GM12875 (cell line): ENCODE measurements around the gene WAPL.
"Not testable (repeated sequence)": the region's sequence is repeated elsewhere in the genome, so short reads cannot be mapped to it uniquely, and the experiment has no call there.

ENCODE experiments used
- H3K4me3 ChIP-seq: one replicate; pipeline ENCODE4 v1.5.1; 2011; ENCODE audit warnings: low read depth, low read length, control low read depth
- TF ChIP-seq, protein P1 (sequence below): IDR thresholded peaks from 2 replicates; pipeline ENCODE4 v1.5.1; 2011; ENCODE audit warnings: low read depth, mild to moderate bottlenecking, control low read depth, inconsistent platforms, low read length, moderate library complexity, borderline replicate concordance; ENCODE audit not compliant: insufficient read depth

Gene WAPL

DNA sequence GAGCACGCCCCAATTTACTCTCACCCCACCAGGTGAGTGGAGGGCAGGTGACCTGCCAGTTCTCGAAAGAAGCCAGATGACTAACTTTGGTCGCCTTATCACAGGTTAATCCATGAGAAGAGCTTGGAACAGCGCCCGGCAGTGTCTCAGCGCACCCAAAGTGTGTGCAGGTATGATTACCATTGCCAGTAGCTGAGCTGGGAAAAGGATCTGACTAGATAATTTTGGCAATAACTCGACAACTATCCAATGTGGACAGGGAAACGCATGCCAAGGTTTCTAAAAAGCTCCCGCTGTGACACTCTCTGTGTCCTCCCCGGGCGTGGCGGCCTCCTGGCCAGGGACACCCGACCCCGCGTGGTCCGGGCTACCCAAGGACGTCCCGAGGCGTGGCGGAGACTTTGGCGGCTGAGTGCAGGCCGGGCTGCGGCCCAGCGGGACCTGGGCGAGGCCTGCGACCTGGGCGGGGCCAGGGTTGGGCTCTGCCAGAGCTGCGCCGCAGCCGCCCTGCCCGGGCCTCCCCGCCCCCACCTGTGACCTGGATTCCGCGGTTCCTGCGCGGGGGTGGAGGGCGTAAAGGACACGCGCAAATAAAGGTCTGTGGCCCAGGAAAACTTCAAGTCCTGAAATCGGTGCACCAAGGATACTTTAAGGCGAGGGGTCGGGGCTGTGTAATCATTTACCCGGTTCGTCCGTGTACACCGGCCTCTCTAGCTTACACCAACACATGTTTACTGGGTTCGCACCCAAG is 13.7 kb upstream of the WAPL start:
- peak overlapping the region; percentile 34 for H3K4me3 ChIP-seq

DNA sequence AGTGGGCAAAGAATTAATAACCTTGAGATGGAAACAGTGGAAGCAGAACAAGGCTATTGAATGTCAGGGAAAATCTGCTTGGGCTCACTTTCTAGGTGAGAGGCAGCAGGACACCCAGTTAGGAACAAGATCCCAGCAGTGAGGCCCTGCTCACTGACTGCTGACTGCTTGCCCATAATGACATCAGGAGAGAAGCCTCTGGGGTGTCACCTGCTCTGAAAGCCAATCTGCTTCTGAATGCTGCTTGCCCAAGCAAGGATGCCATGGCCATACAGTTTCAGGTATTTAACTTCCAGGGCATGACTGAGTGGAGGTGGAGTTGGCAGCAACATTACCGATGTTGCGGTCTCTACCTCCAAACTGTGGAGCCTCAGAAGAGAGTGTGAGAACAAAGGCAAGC is 11.7 kb upstream of the WAPL start:
- no peak overlapping the region for H3K4me3 ChIP-seq

More for the DNA sequence above, 13.7 kb upstream of the WAPL start:
- TF ChIP-seq, protein P1, sequence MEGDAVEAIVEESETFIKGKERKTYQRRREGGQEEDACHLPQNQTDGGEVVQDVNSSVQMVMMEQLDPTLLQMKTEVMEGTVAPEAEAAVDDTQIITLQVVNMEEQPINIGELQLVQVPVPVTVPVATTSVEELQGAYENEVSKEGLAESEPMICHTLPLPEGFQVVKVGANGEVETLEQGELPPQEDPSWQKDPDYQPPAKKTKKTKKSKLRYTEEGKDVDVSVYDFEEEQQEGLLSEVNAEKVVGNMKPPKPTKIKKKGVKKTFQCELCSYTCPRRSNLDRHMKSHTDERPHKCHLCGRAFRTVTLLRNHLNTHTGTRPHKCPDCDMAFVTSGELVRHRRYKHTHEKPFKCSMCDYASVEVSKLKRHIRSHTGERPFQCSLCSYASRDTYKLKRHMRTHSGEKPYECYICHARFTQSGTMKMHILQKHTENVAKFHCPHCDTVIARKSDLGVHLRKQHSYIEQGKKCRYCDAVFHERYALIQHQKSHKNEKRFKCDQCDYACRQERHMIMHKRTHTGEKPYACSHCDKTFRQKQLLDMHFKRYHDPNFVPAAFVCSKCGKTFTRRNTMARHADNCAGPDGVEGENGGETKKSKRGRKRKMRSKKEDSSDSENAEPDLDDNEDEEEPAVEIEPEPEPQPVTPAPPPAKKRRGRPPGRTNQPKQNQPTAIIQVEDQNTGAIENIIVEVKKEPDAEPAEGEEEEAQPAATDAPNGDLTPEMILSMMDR = no peak

DNA sequence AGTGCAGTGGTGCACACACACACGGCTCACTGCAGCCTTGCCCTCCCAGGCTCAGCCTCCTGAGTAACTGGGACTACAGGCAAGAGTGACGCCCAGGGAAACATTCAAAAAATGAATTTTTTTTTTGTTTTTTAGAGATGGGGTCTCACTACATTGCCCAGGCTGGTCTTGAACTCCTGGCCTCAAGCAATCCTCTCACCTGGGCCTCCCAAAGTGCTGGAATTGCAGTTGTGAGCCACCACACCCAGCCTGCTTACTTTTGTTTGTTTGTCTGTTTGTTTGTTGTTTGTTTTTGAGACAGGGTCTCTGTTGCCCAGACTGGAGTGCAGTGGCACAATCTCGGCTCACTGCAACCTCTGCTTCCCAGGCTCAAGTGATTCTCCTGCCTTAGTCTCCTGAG is 7.1 kb upstream of the WAPL start:
- not testable (repeated sequence) for H3K4me3 ChIP-seq

More for the DNA sequence above, 11.7 kb upstream of the WAPL start:
- TF ChIP-seq, protein P1 = no peak

DNA sequence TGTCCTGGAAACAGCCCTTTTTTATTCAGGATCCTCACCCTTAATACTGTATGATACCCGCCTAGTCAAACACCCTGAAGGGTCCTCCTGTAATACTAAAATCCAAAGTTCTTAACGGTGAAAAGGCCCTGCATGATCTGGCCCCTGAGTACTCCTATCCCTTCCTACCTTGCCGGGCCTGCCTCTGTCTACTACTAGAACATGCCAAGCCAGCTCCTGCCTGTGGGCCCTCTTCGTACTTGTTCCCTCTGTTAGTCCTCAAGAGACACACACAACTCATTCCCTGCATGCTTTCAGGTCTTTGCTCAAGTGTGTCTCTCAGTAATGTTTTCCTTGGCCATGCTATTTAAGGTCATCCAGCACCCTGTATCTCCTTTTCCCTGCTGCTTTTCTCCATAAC is 5.0 kb upstream of the WAPL start:
- TF ChIP-seq, protein P1 = no peak
- H3K4me3 ChIP-seq = no peak overlapping the region

DNA sequence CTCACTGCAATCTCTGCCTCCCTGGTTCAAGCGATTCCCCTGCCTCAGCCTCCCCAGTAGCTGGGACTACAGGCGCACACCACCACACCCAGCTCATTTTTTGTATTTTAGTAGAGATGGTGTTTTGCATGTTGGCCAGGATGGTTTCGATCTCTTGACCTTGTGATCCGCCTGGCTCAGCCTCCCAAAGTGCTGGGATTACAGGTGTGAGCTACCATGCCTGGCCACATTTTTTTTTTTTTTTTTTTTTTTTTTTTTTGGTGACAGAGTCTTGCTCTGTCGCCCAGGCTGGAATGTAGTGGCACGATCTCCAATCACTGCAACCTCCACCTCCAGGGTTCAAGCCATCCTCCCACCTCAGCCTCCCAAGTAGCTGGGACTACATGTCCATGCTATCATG is 4.1 kb upstream of the WAPL start:
- not testable (repeated sequence) for H3K4me3 ChIP-seq

DNA sequence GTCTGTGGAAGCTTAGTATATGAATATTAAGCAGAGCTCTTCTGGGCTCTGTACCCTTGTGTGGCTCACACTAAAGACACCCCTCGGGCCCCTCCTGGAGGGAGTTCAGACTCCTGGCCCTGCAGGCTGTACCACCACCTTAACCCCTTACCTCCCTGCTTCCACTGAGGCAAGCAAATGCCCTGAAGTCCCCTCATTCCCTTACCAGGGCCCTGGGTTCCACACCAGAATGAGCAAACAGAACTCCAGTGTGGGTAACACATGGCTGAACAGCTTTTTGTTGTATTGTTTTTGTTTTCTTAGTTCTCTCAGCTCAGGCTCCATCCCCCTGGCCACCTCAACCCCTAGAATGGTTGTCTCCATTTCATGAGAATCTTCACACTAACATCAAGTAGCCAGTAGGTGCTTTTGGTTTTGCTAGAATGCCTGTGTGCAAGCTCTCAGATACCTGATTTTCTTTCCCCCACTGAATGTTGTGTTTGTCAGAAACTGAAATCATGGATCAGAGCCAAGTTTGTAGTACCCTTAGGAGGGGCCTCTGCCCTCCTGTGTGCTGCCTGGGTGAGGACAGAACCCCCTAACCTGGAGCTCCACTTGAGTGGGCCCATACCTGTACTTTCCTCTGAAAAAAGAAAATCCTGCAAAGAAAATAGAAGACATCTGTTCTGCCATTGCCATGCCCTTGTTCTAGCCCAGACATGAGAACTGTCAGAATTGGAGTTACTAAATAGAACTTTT is 2.8 kb upstream of the WAPL start:
- TF ChIP-seq, protein P1 = no peak
- no peak overlapping the region for H3K4me3 ChIP-seq

DNA sequence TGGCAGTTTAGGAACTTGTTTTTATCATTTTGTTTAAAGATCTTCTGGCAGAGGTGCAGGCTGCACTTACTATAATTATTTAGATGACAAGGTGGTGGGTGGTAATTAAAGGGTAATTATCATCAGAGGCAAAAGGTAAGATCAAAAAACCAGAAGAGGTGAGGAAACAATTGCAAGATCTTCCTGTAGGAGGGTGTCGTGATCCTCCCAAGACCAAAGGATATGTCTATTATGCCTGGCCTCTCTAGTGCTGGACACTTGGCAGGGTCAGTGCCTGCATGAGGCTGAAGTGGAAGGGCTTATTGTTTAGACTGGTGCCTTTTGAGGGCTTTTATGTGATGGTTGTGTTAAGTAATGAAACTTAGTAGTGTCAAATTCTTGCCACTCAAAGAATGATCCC is 1.8 kb upstream of the WAPL start:
- TF ChIP-seq, protein P1 = no peak
- H3K4me3 ChIP-seq = no peak overlapping the region

DNA sequence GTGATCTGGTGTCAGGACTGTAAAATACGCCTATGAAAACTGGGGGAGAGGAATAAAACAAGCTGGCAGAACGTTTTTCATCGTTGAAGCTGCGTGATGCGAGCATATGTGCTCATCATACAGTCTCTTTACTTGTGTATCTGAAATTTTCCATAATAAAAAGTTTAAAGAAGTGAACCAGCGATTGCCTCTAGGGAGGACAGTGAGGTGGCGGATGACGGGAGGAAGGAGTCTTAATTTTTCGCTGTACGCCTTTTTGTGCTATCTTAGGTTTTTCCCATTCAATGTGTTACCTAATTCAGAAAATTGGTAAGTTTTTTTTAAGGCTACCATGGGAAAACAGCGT is 891 bp upstream of the WAPL start:
- peak overlapping the region; percentile 94 for H3K4me3 ChIP-seq
- TF ChIP-seq, protein P1 = no peak
